B cell (primary cell): ENCODE measurements around the gene SLC1A1. TPM values are rescaled to one million over a fixed set of nuclear protein-coding genes. Genes with fewer than 3 reads are reported as not detected.

Source experiments
- ATAC-seq: fragments of 200-7000 bp; cut with Tn5 transposase; one replicate; pipeline ENCODE4 v1.10.0; 2021; ENCODE audit warnings: low read depth, mild to moderate bottlenecking, moderate number of reproducible peaks, moderate library complexity
- CTCF ChIA-PET: fragments of 350-600 bp; sonication (Branson Sonifier 250); formaldehyde crosslinking; loops from one replicate; lab custom pipeline; 2021; ENCODE audit warnings: antibody characterized with exemption, inconsistent platforms; lab: Charles Lee
- POLR2A ChIA-PET: fragments of 350-600 bp; sonication (Branson Sonifier 250); formaldehyde crosslinking; loops from one replicate; lab custom pipeline; 2021; ENCODE audit warnings: antibody characterized with exemption; lab: Charles Lee
- DNase-seq: peaks from one replicate; pipeline ENCODE4 v3.0.0; 2013
- H2AFZ ChIP-seq: 2 replicates; pipeline ENCODE4 v1.6.1; 2012; ENCODE audit warnings: mild to moderate bottlenecking, low read depth, low read length; ENCODE audit not compliant: insufficient read depth, poor library complexity, severe bottlenecking
- H3K27ac ChIP-seq, 2 donors: 1 replicate in 1 of 2; 2 replicates in 1 of 2; pipeline ENCODE4 v1.5.1; 2012 to 2013; ENCODE audit warnings: low read length in 2 of 2, mild to moderate bottlenecking in 2 of 2, moderate library complexity in 1 of 2
- H3K27me3 ChIP-seq, 4 experiments: fragments of 200-600 bp in 1 of 4; sonication (generic) in 1 of 4; replicated peaks in 1 of 4; 1 replicate in 2 of 4; 2 replicates in 2 of 4; pipeline versions ENCODE4 v1.6.1 to v1.7.0; 2013 to 2016; ENCODE audit warnings: low read length in 3 of 4, mild to moderate bottlenecking in 2 of 4, mixed read lengths in 1 of 4, moderate library complexity in 1 of 4; ENCODE audit not compliant: insufficient read depth in 4 of 4, control insufficient read depth in 3 of 4; ENCODE audit errors: control extremely low read depth in 1 of 4
- H3K36me3 ChIP-seq, 2 experiments: replicated peaks in 1 of 2; 1 replicate in 1 of 2; 2 replicates in 1 of 2; pipeline versions ENCODE4 v1.6.1 to v1.7.1; 2013; ENCODE audit warnings: low read length in 1 of 2; ENCODE audit not compliant: insufficient read depth in 2 of 2, control insufficient read depth in 1 of 2; ENCODE audit errors: control extremely low read depth in 1 of 2, extremely low read depth in 1 of 2
- H3K4me1 ChIP-seq, 2 donors: fragments of 200-600 bp in 1 of 2; sonication (generic) in 1 of 2; 1 replicate in 1 of 2; 2 replicates in 1 of 2; pipeline versions ENCODE4 v1.5.1 to v1.6.1; 2013 to 2017; ENCODE audit warnings: low read length in 2 of 2; ENCODE audit not compliant: control insufficient read depth in 2 of 2, insufficient read depth in 2 of 2
- H3K4me2 ChIP-seq: replicated peaks from 2 replicates; pipeline ENCODE3; 2012; ENCODE audit warnings: mild to moderate bottlenecking, low read depth, low read length; ENCODE audit not compliant: poor library complexity, severe bottlenecking
- H3K4me3 ChIP-seq, 5 experiments: fragments of 200-600 bp in 1 of 5; sonication (generic) in 1 of 5; 1 replicate in 3 of 5; 2 replicates in 2 of 5; pipeline versions ENCODE4 v1.5.1 to v1.7.0; 2011 to 2016; ENCODE audit warnings: low read length in 4 of 5, mild to moderate bottlenecking in 4 of 5, low read depth in 2 of 5, control low read depth in 1 of 5, moderate library complexity in 1 of 5; ENCODE audit not compliant: insufficient read depth in 1 of 5; ENCODE audit errors: control extremely low read depth in 1 of 5, extremely low read depth in 1 of 5
- H3K79me2 ChIP-seq: fragments of 200-600 bp; sonication (generic); one replicate; pipeline ENCODE4 v1.6.0; 2016; ENCODE audit warnings: low read length; ENCODE audit not compliant: control insufficient read depth, insufficient read depth
- H3K9ac ChIP-seq: fragments of 200-600 bp; sonication (generic); 2 replicates; pipeline ENCODE4 v1.6.1; 2017; ENCODE audit warnings: mild to moderate bottlenecking, low read length, moderate library complexity
- H3K9me3 ChIP-seq, 3 donors: one replicate each; pipeline versions ENCODE4 v1.6.1 to v1.7.1; 2013; ENCODE audit warnings: low read length in 2 of 3; ENCODE audit not compliant: control insufficient read depth in 2 of 3, insufficient read depth in 1 of 3; ENCODE audit errors: control extremely low read depth in 1 of 3
- H4K20me1 ChIP-seq: 2 replicates; pipeline ENCODE4 v1.6.0; 2012; ENCODE audit warnings: mild to moderate bottlenecking, low read length; ENCODE audit not compliant: insufficient read depth, control insufficient read depth, poor library complexity, severe bottlenecking
- H3K27ac Mint-ChIP-seq: one replicate; pipeline ENCODE4 v1.8.0; 2021; ENCODE audit warnings: mixed read lengths
- H3K27me3 Mint-ChIP-seq: one replicate; pipeline ENCODE4 v1.8.0; 2021; ENCODE audit warnings: mixed read lengths
- H3K4me1 Mint-ChIP-seq: one replicate; pipeline ENCODE4 v1.8.0; 2021; ENCODE audit warnings: mixed read lengths
- H3K4me3 Mint-ChIP-seq: one replicate; pipeline ENCODE4 v1.8.0; 2021; ENCODE audit warnings: mixed read lengths
- H3K9me3 Mint-ChIP-seq: one replicate; pipeline ENCODE4 v1.8.0; 2022; ENCODE audit warnings: mixed read lengths; ENCODE audit not compliant: insufficient read depth
- EZH2 ChIP-seq: IDR thresholded peaks from 2 replicates; pipeline ENCODE4 v1.6.1; 2012; ENCODE audit warnings: borderline replicate concordance, low read depth, mild to moderate bottlenecking, moderate library complexity, low read length; ENCODE audit not compliant: insufficient read depth, poor library complexity, severe bottlenecking
- WGBS: methylation state at CpG from one replicate; pipeline ENCODE4 v1.1.5; 2013; ENCODE audit warnings: missing lambda C conversion rate; ENCODE audit not compliant: insufficient coverage; 5-methylcytosine and 5-hydroxymethylcytosine counted together
- intact Hi-C: fragments of 100-400 bp; cut with micrococcal nuclease; formaldehyde crosslinking; loops from one replicate; pipeline ENCODE4 v1.10.0; 2022
- polyA minus RNA-seq: library from RNA; depleted of rRNA, polyadenylated mRNA; stranded (reverse); fragments of >200 nt; gene quantifications from 2 replicates; pipeline ENCODE4 v1.2.3, GENCODE V29; 2012
- polyA plus RNA-seq: library from polyadenylated mRNA; depleted of rRNA; stranded (reverse); fragments of >200 nt; gene quantifications from 2 replicates; pipeline ENCODE4 v1.2.3, GENCODE V29; 2012
- total RNA-seq, 2 donors: library from RNA; stranded (reverse); fragments of 120-200 nt in 1 of 2; gene quantifications; 1 replicate in 1 of 2; 2 replicates in 1 of 2; pipeline versions ENCODE4 v1.2.3 to v1.2.4, GENCODE V29; 2013 to 2022
- TF ChIP-seq, protein P1 (sequence below): fragments of 200-600 bp; IDR thresholded peaks from one replicate; pipeline ENCODE4 v1.8.0; 2022; ENCODE audit warnings: antibody characterized with exemption, mild to moderate bottlenecking

Gene SLC1A1
- total RNA-seq (0.15 and 0.54 TPM in 2 replicates), polyA plus RNA-seq (0.10 TPM in 1 of 2 replicates, not detected in the other), polyA minus RNA-seq (not detected in 2 replicates)
- 0.23 TPM for total RNA-seq (2013)

DNA sequence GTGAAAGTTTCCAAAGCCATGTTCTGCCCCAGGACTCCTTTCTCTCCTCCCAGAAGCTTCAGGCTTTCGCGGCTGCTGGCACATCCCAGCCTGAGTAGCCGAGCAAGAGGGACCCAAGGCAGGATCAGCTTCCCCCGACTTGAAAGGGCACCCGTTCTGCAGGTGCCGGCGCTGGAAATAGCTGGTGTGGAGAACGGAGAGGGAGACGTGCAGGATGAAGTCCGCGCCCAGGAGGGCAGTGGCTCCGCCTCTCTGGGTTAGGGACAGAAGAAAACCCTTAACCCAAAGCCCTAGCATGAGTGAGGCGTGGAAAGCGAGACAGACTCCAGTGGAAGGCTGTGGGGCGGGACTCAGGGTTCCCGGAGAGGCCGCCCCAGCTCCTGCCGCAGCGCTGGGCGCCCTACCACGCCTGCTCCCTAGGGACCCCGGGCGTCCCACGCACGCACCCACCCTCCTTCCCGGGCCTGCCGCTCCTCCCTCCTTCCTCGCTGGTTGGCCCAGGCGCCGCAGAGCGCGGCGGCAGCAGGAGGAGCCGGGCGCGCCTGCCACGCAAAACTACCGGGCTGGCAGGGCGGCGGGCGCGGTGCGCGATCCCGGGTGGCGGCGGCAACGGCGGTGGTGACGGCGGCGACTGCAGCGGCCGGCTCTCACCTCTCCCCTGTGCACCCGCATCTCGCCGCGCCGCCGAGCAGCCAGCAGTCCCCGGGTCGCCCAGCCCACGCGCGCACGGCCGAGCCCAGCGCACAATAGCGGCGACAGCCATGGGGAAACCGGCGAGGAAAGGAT lies at the start of gene SLC1A1:
Gene SLC1A1 (plus strand): TSS at position 550 of the 786 bp plus-strand sequence. CDS start 212 bp downstream, at position 762.
- H3K4me2 ChIP-seq = peak within 1 kb of the TSS; percentile 69
- H3K27me3 Mint-ChIP-seq = peaks cover 35% of the 10 kb centered on the region
- no peaks in the 10 kb centered on the region for H3K79me2 ChIP-seq
- H3K27me3 ChIP-seq = peaks cover 0 to 33% (median 17%) of the 10 kb centered on the region in 4 experiments
- DNase-seq (peak; percentile 20), ATAC-seq (peak; percentile 69)
- TF ChIP-seq EZH2 = no peak
- TF ChIP-seq, protein P1, sequence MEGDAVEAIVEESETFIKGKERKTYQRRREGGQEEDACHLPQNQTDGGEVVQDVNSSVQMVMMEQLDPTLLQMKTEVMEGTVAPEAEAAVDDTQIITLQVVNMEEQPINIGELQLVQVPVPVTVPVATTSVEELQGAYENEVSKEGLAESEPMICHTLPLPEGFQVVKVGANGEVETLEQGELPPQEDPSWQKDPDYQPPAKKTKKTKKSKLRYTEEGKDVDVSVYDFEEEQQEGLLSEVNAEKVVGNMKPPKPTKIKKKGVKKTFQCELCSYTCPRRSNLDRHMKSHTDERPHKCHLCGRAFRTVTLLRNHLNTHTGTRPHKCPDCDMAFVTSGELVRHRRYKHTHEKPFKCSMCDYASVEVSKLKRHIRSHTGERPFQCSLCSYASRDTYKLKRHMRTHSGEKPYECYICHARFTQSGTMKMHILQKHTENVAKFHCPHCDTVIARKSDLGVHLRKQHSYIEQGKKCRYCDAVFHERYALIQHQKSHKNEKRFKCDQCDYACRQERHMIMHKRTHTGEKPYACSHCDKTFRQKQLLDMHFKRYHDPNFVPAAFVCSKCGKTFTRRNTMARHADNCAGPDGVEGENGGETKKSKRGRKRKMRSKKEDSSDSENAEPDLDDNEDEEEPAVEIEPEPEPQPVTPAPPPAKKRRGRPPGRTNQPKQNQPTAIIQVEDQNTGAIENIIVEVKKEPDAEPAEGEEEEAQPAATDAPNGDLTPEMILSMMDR = no peak
- H3K4me1 ChIP-seq = peaks cover 11 to 14% of the 10 kb centered on the region in 2 donors
- H2AFZ ChIP-seq = peak within 1 kb of the TSS; percentile 58
- H4K20me1 ChIP-seq = no peaks in the 10 kb centered on the region
- H3K4me3 Mint-ChIP-seq = peak within 1 kb of the TSS; percentile 87
- H3K4me1 Mint-ChIP-seq = peaks cover 19% of the 10 kb centered on the region
- H3K9me3 Mint-ChIP-seq = no peaks in the 10 kb centered on the region
- 1% methylated on average over 67 of the region's 72 CpGs for WGBS
- intact Hi-C loops = no loop called here
- peak within 1 kb of the TSS; percentile 37 for H3K9ac ChIP-seq
- H3K27ac Mint-ChIP-seq = no peak within 1 kb of the TSS
- peak within 1 kb of the TSS in 4 of 5 experiments; percentile 15 to 49 (median 30) for H3K4me3 ChIP-seq
- no peaks in the 10 kb centered on the region for H3K36me3 ChIP-seq
- ChIA-PET CTCF (no interaction called here), POLR2A (no interaction called here)
- peaks cover 0 to 4% (median 0%) of the 10 kb centered on the region in 3 donors for H3K9me3 ChIP-seq
- no peak within 1 kb of the TSS for H3K27ac ChIP-seq

DNA sequence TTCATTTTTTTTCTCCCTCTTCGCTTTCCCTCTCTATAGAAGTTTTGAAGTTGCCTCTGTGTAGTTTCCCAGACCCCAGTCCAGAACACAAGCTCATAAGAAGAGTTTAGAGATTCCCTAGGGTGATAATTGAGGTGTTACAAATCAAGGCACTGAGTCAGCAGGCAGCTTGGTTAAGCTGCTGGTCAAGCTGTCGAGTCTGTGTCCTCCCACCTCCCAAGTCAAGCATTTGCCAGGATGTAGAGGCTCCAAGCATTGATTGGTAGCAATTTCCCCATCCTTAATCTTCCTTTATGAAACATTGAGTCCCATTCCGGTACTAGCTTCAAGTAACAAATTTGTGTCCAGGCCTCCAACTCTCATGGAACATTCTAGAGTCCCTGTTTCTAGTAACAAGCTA lies 47.5 kb upstream of the SLC1A1 start:
- no peaks in the 10 kb centered on the region for H4K20me1 ChIP-seq
- TF ChIP-seq, protein P1 = no peak
- no peak for TF ChIP-seq EZH2
- H3K4me3 Mint-ChIP-seq = no peak overlapping the region
- no peaks in the 10 kb centered on the region for H3K4me1 ChIP-seq
- H3K4me2 ChIP-seq = no peak overlapping the region
- H3K36me3 ChIP-seq = no peaks in the 10 kb centered on the region
- H3K27me3 Mint-ChIP-seq = no peaks in the 10 kb centered on the region
- 90% methylated on average over 2 of the region's 3 CpGs for WGBS
- CTCF ChIA-PET = no interaction called here
- no peaks in the 10 kb centered on the region for H3K27me3 ChIP-seq
- no peak overlapping the region for H3K27ac ChIP-seq
- ATAC-seq (no peak), DNase-seq (no peak)
- H3K9me3 ChIP-seq = no peaks in the 10 kb centered on the region
- no peaks in the 10 kb centered on the region for H3K79me2 ChIP-seq
- H3K9me3 Mint-ChIP-seq = no peaks in the 10 kb centered on the region
- H3K27ac Mint-ChIP-seq = no peak overlapping the region
- intact Hi-C loops = no loop called here
- no peak overlapping the region for H3K4me3 ChIP-seq
- H3K9ac ChIP-seq = no peak overlapping the region
- POLR2A ChIA-PET = no interaction called here
- no peaks in the 10 kb centered on the region for H3K4me1 Mint-ChIP-seq
- H2AFZ ChIP-seq = no peak overlapping the region
